Measurements from ENCODE around the gene RGS16.

RGS16 gene

DNA sequence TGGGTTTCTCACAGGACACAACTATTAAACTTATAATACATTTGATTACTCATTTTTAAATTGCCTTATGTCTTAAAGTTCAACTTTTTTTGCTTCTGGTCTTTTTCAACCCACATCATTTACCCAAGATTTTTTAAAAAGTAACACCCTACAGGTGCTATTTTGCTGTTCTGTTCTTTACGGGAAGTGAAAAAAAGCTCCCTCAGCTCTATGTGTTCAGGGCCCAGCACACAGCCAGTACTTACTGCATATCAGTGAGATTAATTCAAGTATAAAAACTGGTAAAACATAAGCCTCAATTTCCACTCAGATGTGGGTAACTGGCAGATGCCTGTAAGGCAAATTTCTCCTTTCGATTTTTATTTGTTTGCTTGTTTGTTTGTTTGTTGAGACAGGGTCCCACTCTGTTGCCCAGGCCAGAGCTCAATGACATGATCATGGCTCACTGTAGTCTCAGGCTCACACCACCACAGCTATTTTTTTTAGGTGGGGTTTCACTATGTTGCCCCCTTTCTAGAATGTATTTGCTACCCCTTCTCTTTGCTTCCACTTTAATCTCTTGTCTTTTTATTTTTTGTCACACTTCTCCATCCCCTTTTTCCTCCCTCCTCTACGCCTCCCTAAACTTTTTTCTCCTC, 35.4 kb downstream of the RGS16 start:
- CTCF ChIA-PET: interaction anchor here (0.8 to 1.6 kb wide), 4 partner anchors 26 to 215 kb away, joined by 3 to 5 read pairs (median 4); no protein-coding TSS in a partner anchor
- POLR2A ChIA-PET: no interaction called here
- DNase-seq (ENCODE audit: extremely low spot score): peak; percentile 27
- TF ChIP-seq, protein P1, sequence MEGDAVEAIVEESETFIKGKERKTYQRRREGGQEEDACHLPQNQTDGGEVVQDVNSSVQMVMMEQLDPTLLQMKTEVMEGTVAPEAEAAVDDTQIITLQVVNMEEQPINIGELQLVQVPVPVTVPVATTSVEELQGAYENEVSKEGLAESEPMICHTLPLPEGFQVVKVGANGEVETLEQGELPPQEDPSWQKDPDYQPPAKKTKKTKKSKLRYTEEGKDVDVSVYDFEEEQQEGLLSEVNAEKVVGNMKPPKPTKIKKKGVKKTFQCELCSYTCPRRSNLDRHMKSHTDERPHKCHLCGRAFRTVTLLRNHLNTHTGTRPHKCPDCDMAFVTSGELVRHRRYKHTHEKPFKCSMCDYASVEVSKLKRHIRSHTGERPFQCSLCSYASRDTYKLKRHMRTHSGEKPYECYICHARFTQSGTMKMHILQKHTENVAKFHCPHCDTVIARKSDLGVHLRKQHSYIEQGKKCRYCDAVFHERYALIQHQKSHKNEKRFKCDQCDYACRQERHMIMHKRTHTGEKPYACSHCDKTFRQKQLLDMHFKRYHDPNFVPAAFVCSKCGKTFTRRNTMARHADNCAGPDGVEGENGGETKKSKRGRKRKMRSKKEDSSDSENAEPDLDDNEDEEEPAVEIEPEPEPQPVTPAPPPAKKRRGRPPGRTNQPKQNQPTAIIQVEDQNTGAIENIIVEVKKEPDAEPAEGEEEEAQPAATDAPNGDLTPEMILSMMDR (IDR thresholded peaks at IDR 0.05; ENCODE audit: control extremely low read depth, extremely low read depth, low read depth, missing control alignments): no peak

DNA sequence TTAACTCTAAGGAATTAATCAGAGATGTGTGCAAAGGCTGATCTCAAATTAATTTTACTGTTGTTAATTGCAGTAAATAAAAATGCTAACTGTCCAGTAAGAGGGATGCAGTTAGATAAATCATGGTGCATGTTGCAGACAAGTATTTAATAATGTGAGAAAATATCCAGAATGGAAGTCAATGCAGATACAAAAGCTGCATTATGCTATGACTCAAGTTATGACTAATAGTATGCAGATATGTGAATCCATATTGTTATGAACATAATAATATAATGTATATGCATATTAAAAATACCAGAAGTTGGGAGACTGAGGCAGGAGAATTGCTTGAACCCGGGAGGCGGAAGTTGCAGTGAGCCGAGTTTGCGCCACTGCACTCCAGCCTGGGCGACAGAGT, 36.6 kb downstream of the RGS16 start:
- CTCF ChIA-PET: interaction anchor here (2.5 kb wide), 1 partner anchor 28 kb away, joined by 6 read pairs; no protein-coding TSS in a partner anchor
- POLR2A ChIA-PET: no interaction called here
- TF ChIP-seq, protein P1 (IDR thresholded peaks at IDR 0.05; ENCODE audit: control extremely low read depth, extremely low read depth, low read depth, missing control alignments): no peak
- no peak for DNase-seq (ENCODE audit: extremely low spot score)

DNA sequence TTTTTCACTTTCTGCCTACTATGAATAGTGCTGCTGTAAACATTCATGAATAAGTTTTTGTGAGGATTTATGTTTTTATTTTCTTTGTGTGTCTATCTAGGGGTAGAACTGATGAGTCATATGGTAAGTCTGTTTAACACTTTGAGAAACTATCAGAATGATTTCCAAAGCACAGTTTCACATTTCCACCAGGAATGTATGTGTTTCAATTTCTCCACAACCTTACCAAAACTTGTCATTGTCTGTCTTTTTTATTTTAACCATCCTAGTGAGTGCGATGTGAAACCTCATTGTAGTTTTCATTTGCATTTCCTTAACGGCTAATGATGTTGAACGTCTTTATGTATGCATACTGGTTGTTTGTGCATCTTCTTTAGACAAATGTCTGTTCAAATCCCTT, 38.7 kb downstream of the RGS16 start:
- ChIA-PET CTCF (interaction anchor here (0.6 to 2.5 kb wide), 2 partner anchors 30 to 217 kb away, joined by 3 to 6 read pairs; no protein-coding TSS in a partner anchor), POLR2A (no interaction called here)
- TF ChIP-seq, protein P1 (IDR thresholded peaks at IDR 0.05; ENCODE audit: control extremely low read depth, extremely low read depth, low read depth, missing control alignments): no peak
- no peak for DNase-seq (ENCODE audit: extremely low spot score)

DNA sequence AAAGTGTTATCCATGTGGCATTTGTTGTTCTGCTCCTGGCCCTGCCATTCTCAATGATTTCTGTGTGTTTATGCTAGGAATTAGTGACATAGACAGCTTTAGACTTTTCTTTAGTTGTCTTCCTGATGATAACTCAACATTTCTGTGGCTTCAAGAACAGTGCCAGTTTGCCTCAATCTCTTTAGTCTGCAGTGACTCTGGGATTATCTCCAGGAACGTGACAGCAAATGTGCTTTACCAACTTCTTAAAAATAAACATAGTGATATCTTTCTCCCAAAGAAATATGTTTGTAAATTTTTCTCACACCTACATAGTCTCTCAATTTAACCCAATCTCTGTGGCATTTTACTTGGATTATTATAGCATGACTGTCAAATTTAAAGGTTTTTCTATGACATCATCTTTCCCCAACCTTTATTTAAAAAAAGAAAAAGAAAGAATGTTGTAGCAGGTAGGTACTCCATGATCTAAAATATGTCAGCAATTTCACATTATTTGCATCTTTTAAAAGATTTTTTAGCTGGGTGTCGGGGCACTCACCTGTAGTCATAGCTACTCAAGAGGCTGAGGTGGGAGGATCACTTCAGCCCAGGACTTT, 39.7 kb downstream of the RGS16 start:
- no peak for DNase-seq (ENCODE audit: extremely low spot score)
- TF ChIP-seq, protein P1 (IDR thresholded peaks at IDR 0.05; ENCODE audit: control extremely low read depth, extremely low read depth, low read depth, missing control alignments): no peak
- CTCF ChIA-PET: interaction anchor here (1.7 kb wide), 1 partner anchor 31 kb away, joined by 6 read pairs; no protein-coding TSS in a partner anchor
- POLR2A ChIA-PET: no interaction called here

DNA sequence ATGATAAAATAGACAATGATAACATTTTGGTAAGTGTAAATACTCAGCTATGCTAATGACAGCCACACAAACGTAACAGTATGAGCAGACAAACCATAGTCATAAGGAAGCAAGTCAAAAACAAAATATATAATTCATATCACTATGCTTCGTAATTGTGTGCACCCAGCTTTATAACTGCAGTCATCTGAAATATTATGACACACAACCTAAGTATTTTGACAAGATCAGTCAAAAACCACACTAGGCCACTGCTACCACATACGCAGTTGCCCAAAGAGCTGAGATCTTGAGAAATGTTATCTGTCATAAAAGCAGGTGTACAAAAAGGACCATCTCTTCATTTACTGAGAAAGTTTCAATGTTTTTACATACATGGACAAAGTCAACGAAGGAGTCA, 41.1 kb downstream of the RGS16 start:
- DNase-seq (ENCODE audit: extremely low spot score): no peak
- POLR2A ChIA-PET: no interaction called here
- CTCF ChIA-PET: interaction anchor here (1.4 to 1.7 kb wide), 2 partner anchors 12 to 33 kb away, joined by 4 to 6 read pairs; no protein-coding TSS in a partner anchor
- TF ChIP-seq, protein P1 (IDR thresholded peaks at IDR 0.05; ENCODE audit: control extremely low read depth, extremely low read depth, low read depth, missing control alignments): no peak

DNA sequence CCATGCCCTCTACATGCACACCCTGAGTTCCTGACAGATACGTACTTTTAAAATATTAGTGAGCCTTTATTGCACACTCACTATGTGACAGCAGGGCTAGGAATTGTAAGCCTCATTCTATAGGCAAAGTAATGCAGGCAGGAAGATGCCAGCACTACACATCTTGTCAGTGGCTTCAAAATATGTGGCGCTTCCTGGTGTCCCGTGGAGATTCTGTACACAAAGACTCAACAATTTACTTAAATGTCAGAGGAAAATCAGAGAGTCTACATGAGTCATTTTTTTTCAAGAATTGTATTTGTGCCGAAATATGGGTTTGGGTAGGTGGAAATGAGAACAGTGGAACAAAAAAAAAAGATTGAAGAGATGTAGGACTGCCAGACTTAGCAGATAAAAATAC, 42.7 kb downstream of the RGS16 start:
- DNase-seq (ENCODE audit: extremely low spot score): no peak
- TF ChIP-seq, protein P1 (IDR thresholded peaks at IDR 0.05; ENCODE audit: control extremely low read depth, extremely low read depth, low read depth, missing control alignments): no peak
- POLR2A ChIA-PET: no interaction called here
- CTCF ChIA-PET: interaction anchor here (1.3 to 1.4 kb wide), 2 partner anchors 13 to 16 kb away, joined by 4 read pairs; no protein-coding TSS in a partner anchor

Measured in GM10248 (cell line).